B cell (primary cell): ENCODE results near the gene DNAH2. TPM values are rescaled to one million over a fixed set of nuclear protein-coding genes. Genes with fewer than 3 reads are reported as not detected.
A peak's percentile ranks its signal among the peaks of the same experiment; 100 is the strongest.

Experiments used
- ATAC-seq: fragments of 200-7000 bp; cut with Tn5 transposase; one replicate; pipeline ENCODE4 v1.10.0; 2021; ENCODE audit warnings: low read depth, mild to moderate bottlenecking, moderate number of reproducible peaks, moderate library complexity
- CTCF ChIA-PET: fragments of 350-600 bp; sonication (Branson Sonifier 250); formaldehyde crosslinking; loops from one replicate; lab custom pipeline; 2021; ENCODE audit warnings: antibody characterized with exemption, inconsistent platforms; lab: Charles Lee
- POLR2A ChIA-PET: fragments of 350-600 bp; sonication (Branson Sonifier 250); formaldehyde crosslinking; loops from one replicate; lab custom pipeline; 2021; ENCODE audit warnings: antibody characterized with exemption; lab: Charles Lee
- DNase-seq: peaks from one replicate; pipeline ENCODE4 v3.0.0; 2013
- H2AFZ ChIP-seq: 2 replicates; pipeline ENCODE4 v1.6.1; 2012; ENCODE audit warnings: mild to moderate bottlenecking, low read depth, low read length; ENCODE audit not compliant: insufficient read depth, poor library complexity, severe bottlenecking
- H3K27ac ChIP-seq, 2 donors: 1 replicate in 1 of 2; 2 replicates in 1 of 2; pipeline ENCODE4 v1.5.1; 2012 to 2013; ENCODE audit warnings: low read length in 2 of 2, mild to moderate bottlenecking in 2 of 2, moderate library complexity in 1 of 2
- H3K27me3 ChIP-seq, 4 experiments: fragments of 200-600 bp in 1 of 4; sonication (generic) in 1 of 4; replicated peaks in 1 of 4; 1 replicate in 2 of 4; 2 replicates in 2 of 4; pipeline versions ENCODE4 v1.6.1 to v1.7.0; 2013 to 2016; ENCODE audit warnings: low read length in 3 of 4, mild to moderate bottlenecking in 2 of 4, mixed read lengths in 1 of 4, moderate library complexity in 1 of 4; ENCODE audit not compliant: insufficient read depth in 4 of 4, control insufficient read depth in 3 of 4; ENCODE audit errors: control extremely low read depth in 1 of 4
- H3K36me3 ChIP-seq, 2 experiments: replicated peaks in 1 of 2; 1 replicate in 1 of 2; 2 replicates in 1 of 2; pipeline versions ENCODE4 v1.6.1 to v1.7.1; 2013; ENCODE audit warnings: low read length in 1 of 2; ENCODE audit not compliant: insufficient read depth in 2 of 2, control insufficient read depth in 1 of 2; ENCODE audit errors: control extremely low read depth in 1 of 2, extremely low read depth in 1 of 2
- H3K4me1 ChIP-seq, 2 donors: fragments of 200-600 bp in 1 of 2; sonication (generic) in 1 of 2; 1 replicate in 1 of 2; 2 replicates in 1 of 2; pipeline versions ENCODE4 v1.5.1 to v1.6.1; 2013 to 2017; ENCODE audit warnings: low read length in 2 of 2; ENCODE audit not compliant: control insufficient read depth in 2 of 2, insufficient read depth in 2 of 2
- H3K4me2 ChIP-seq: replicated peaks from 2 replicates; pipeline ENCODE3; 2012; ENCODE audit warnings: mild to moderate bottlenecking, low read depth, low read length; ENCODE audit not compliant: poor library complexity, severe bottlenecking
- H3K4me3 ChIP-seq, 5 experiments: fragments of 200-600 bp in 1 of 5; sonication (generic) in 1 of 5; 1 replicate in 3 of 5; 2 replicates in 2 of 5; pipeline versions ENCODE4 v1.5.1 to v1.7.0; 2011 to 2016; ENCODE audit warnings: low read length in 4 of 5, mild to moderate bottlenecking in 4 of 5, low read depth in 2 of 5, control low read depth in 1 of 5, moderate library complexity in 1 of 5; ENCODE audit not compliant: insufficient read depth in 1 of 5; ENCODE audit errors: control extremely low read depth in 1 of 5, extremely low read depth in 1 of 5
- H3K79me2 ChIP-seq: fragments of 200-600 bp; sonication (generic); one replicate; pipeline ENCODE4 v1.6.0; 2016; ENCODE audit warnings: low read length; ENCODE audit not compliant: control insufficient read depth, insufficient read depth
- H3K9ac ChIP-seq: fragments of 200-600 bp; sonication (generic); 2 replicates; pipeline ENCODE4 v1.6.1; 2017; ENCODE audit warnings: mild to moderate bottlenecking, low read length, moderate library complexity
- H3K9me3 ChIP-seq, 3 donors: one replicate each; pipeline versions ENCODE4 v1.6.1 to v1.7.1; 2013; ENCODE audit warnings: low read length in 2 of 3; ENCODE audit not compliant: control insufficient read depth in 2 of 3, insufficient read depth in 1 of 3; ENCODE audit errors: control extremely low read depth in 1 of 3
- H4K20me1 ChIP-seq: 2 replicates; pipeline ENCODE4 v1.6.0; 2012; ENCODE audit warnings: mild to moderate bottlenecking, low read length; ENCODE audit not compliant: insufficient read depth, control insufficient read depth, poor library complexity, severe bottlenecking
- H3K27ac Mint-ChIP-seq: one replicate; pipeline ENCODE4 v1.8.0; 2021; ENCODE audit warnings: mixed read lengths
- H3K27me3 Mint-ChIP-seq: one replicate; pipeline ENCODE4 v1.8.0; 2021; ENCODE audit warnings: mixed read lengths
- H3K4me1 Mint-ChIP-seq: one replicate; pipeline ENCODE4 v1.8.0; 2021; ENCODE audit warnings: mixed read lengths
- H3K4me3 Mint-ChIP-seq: one replicate; pipeline ENCODE4 v1.8.0; 2021; ENCODE audit warnings: mixed read lengths
- H3K9me3 Mint-ChIP-seq: one replicate; pipeline ENCODE4 v1.8.0; 2022; ENCODE audit warnings: mixed read lengths; ENCODE audit not compliant: insufficient read depth
- EZH2 ChIP-seq: IDR thresholded peaks from 2 replicates; pipeline ENCODE4 v1.6.1; 2012; ENCODE audit warnings: borderline replicate concordance, low read depth, mild to moderate bottlenecking, moderate library complexity, low read length; ENCODE audit not compliant: insufficient read depth, poor library complexity, severe bottlenecking
- WGBS: methylation state at CpG from one replicate; pipeline ENCODE4 v1.1.5; 2013; ENCODE audit warnings: missing lambda C conversion rate; ENCODE audit not compliant: insufficient coverage; 5-methylcytosine and 5-hydroxymethylcytosine counted together
- intact Hi-C: fragments of 100-400 bp; cut with micrococcal nuclease; formaldehyde crosslinking; loops from one replicate; pipeline ENCODE4 v1.10.0; 2022
- polyA plus RNA-seq: library from polyadenylated mRNA; depleted of rRNA; stranded (reverse); fragments of >200 nt; gene quantifications from 2 replicates; pipeline ENCODE4 v1.2.3, GENCODE V29; 2012
- total RNA-seq, 2 donors: library from RNA; stranded (reverse); fragments of 120-200 nt in 1 of 2; gene quantifications; 1 replicate in 1 of 2; 2 replicates in 1 of 2; pipeline versions ENCODE4 v1.2.3 to v1.2.4, GENCODE V29; 2013 to 2022
- TF ChIP-seq, protein P1 (sequence below): fragments of 200-600 bp; IDR thresholded peaks from one replicate; pipeline ENCODE4 v1.8.0; 2022; ENCODE audit warnings: antibody characterized with exemption, mild to moderate bottlenecking

The DNAH2 gene
- total and polyA plus RNA-seq, 2 donors (not counting 1 experiment from before 2014, with no cell fraction given) = 0.03 TPM; not detected in 1

DNA sequence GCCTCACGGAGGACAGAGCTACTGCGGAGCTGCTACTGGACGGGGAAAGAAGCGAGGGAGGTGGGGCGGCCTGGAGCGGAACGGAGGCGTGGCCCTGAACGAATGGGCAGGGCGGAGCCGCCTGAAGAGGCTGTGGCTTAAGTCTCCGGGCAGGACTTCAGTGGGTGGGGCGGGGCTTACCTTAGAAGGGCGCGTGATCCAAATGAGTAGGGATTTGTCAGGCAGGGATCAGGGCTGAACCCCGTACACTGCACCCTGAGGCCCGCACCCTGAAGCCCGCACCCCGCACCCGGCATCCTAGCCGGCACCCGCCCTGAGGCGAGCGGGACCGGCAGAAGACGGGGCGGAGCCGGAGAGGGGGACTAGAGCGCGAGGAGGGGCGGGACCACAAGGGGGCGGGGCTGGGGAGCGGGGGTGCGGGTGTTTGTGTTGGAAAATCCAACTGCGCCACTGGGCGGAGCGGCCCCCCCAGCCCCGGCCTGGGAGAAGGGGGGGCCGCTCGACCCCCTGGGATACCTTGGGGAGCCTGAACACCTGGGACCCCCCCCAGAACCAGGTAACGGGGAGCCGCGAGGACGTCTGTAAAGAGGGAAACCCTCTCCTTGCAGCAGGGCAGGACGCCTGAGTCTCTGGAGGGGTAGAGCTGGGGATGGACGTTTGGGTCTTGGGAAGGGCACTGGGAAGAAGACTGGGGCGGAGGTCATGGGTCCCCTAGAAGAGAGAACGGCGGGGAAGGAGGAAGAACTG is 116.4 kb downstream of the DNAH2 start, which contains the start of gene KDM6B:
Gene KDM6B (plus strand): TSS at position 423 of the 747 bp plus-strand sequence. CDS start 11,338 bp downstream, outside the sequence.
- Histone ChIP-seq H2AFZ (peak within 1 kb of the TSS; percentile 65), H3K36me3 (no peaks in the 10 kb centered on the region), H3K9ac (peak within 1 kb of the TSS; percentile 83), H3K27ac (peak within 1 kb of the TSS; percentile 93 to 100), H4K20me1 (peaks cover 17% of the 10 kb centered on the region), H3K4me3 (peak within 1 kb of the TSS; percentile 56 to 99 (median 95)), H3K79me2 (peaks cover 30% of the 10 kb centered on the region), H3K4me1 (peaks cover 34 to 47% of the 10 kb centered on the region in 2 donors), H3K4me2 (peak within 1 kb of the TSS; percentile 99), H3K9me3 (peaks cover 0 to 4% (median 0%) of the 10 kb centered on the region in 3 donors), H3K27me3 (peaks cover 0 to 13% (median 2%) of the 10 kb centered on the region in 4 experiments)
- peaks cover 34% of the 10 kb centered on the region for H3K4me1 Mint-ChIP-seq
- POLR2A ChIA-PET = interaction anchor here (0.6 to 3.2 kb wide), 13 partner anchors 8 to 815 kb away, joined by 3 to 21 read pairs (median 9); partner anchors contain the start of genes CYB5D1, NAA38 and TP53
- ATAC-seq = peak; percentile 65
- under 1% methylated on average over 30 of the region's 49 CpGs for WGBS
- H3K27me3 Mint-ChIP-seq = peaks cover 22% of the 10 kb centered on the region
- peak within 1 kb of the TSS; percentile 99 for H3K4me3 Mint-ChIP-seq
- intact Hi-C loops = loop anchor here (1.0 to 10.0 kb wide), 6 partner anchors 12 to 1179 kb away; partner anchors contain the start of genes C17orf100, CNTROB, MED31 and NAA38
- CTCF ChIA-PET = interaction anchor here (0.6 to 5.3 kb wide), 19 partner anchors 9 to 285 kb away, joined by 3 to 53 read pairs (median 4); partner anchors contain the start of genes CYB5D1, NAA38 and TRAPPC1
- H3K9me3 Mint-ChIP-seq = no peaks in the 10 kb centered on the region
- H3K27ac Mint-ChIP-seq = peak within 1 kb of the TSS; percentile 97
- DNase-seq = peak; percentile 96
- TF ChIP-seq EZH2 = no peak
- TF ChIP-seq, protein P1, sequence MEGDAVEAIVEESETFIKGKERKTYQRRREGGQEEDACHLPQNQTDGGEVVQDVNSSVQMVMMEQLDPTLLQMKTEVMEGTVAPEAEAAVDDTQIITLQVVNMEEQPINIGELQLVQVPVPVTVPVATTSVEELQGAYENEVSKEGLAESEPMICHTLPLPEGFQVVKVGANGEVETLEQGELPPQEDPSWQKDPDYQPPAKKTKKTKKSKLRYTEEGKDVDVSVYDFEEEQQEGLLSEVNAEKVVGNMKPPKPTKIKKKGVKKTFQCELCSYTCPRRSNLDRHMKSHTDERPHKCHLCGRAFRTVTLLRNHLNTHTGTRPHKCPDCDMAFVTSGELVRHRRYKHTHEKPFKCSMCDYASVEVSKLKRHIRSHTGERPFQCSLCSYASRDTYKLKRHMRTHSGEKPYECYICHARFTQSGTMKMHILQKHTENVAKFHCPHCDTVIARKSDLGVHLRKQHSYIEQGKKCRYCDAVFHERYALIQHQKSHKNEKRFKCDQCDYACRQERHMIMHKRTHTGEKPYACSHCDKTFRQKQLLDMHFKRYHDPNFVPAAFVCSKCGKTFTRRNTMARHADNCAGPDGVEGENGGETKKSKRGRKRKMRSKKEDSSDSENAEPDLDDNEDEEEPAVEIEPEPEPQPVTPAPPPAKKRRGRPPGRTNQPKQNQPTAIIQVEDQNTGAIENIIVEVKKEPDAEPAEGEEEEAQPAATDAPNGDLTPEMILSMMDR = no peak
